ENCODE measurements around the gene DIPK1A. TPM values are rescaled to one million over a fixed set of nuclear protein-coding genes. Genes with fewer than 3 reads are reported as not detected.
"Not testable (repeated sequence)": the region's sequence is repeated elsewhere in the genome, so short reads cannot be mapped to it uniquely, and the experiment has no call there.

Gene DIPK1A
- total RNA-seq, 1 experiment from 2014 or later = 1.5 TPM

DNA sequence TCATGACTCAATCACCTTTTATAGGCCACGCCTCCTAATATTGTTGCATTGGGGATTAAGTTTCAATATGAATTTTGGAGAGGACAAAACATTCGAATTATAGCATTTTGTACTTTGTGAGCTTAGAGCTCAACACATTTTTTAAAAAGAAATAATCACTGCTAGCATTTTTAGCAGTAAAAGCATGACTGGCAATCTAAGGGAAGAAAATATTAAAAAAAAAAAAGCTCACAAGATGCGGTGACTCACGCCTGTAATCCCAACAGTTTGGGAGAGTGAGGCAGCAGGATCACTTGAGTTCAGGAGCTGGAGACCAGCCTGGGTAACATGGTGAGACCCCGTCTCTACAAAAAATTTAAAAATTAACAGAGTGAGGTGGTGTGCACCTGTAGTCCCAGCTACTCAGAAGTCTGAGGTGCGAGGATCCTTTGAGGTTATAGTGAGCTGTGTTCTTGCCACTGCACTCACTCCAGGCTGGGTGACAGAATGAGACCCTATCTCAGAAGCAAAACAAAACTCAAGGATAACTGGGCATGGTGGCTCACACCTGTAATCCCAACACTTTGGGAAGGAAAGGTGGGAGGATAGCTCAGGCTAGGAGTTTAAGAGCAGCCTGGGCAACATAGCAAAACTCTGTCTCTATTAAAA, 28.8 kb upstream of the DIPK1A start:
- H3K36me3 ChIP-seq = no peaks in the 10 kb centered on the region
- no peaks in the 10 kb centered on the region for H3K27me3 ChIP-seq
- H3K9me3 ChIP-seq = no peaks in the 10 kb centered on the region
- DNase-seq = peak; percentile 37
- no peak overlapping the region for H3K4me3 ChIP-seq

- DNase-seq = no peak
- no peaks in the 10 kb centered on the region for H3K27me3 ChIP-seq
- no peaks in the 10 kb centered on the region for H3K36me3 ChIP-seq
- no peak overlapping the region for H3K4me3 ChIP-seq
- H3K9me3 ChIP-seq = no peaks in the 10 kb centered on the region
Observed at GRCh38 chr1:92989253-92989652, 28.0 kb upstream of the DIPK1A start.

DNA sequence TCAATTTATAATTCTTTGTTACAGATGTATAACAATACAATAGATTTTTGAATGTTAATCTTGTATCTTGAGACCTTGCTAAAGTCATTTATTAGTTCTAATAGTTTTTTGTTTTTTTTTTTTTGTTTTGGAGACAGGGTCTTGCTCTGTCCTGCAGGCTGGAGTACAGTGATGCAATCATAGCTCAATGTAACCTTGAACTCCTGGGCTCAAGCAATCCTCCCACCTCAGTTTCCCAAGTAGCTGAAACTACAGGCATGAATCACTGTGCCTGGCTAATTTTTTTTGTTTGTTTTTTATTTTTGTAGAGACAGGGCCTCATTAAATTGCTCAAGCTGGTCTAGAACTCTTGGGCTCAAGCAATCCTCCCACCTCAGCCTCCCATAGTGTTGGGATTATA, 26.2 kb upstream of the DIPK1A start:
- no peaks in the 10 kb centered on the region for H3K27me3 ChIP-seq
- H3K9me3 ChIP-seq = peaks cover under 1% of the 10 kb centered on the region
- no peak overlapping the region for H3K4me3 ChIP-seq
- DNase-seq = no peak
- H3K36me3 ChIP-seq = no peaks in the 10 kb centered on the region

- H3K4me3 ChIP-seq = no peak overlapping the region
- H3K9me3 ChIP-seq = peaks cover 6% of the 10 kb centered on the region
- H3K27me3 ChIP-seq = no peaks in the 10 kb centered on the region
- DNase-seq = no peak
- H3K36me3 ChIP-seq = no peaks in the 10 kb centered on the region
Observed at GRCh38 chr1:92985101-92985500, 23.8 kb upstream of the DIPK1A start.

- Histone ChIP-seq H3K36me3 (no peaks in the 10 kb centered on the region), H3K4me3 (no peak overlapping the region), H3K27me3 (no peaks in the 10 kb centered on the region), H3K9me3 (peaks cover 6% of the 10 kb centered on the region)
- no peak for DNase-seq
Observed at GRCh38 chr1:92980732-92981647, 19.7 kb upstream of the DIPK1A start.

DNA sequence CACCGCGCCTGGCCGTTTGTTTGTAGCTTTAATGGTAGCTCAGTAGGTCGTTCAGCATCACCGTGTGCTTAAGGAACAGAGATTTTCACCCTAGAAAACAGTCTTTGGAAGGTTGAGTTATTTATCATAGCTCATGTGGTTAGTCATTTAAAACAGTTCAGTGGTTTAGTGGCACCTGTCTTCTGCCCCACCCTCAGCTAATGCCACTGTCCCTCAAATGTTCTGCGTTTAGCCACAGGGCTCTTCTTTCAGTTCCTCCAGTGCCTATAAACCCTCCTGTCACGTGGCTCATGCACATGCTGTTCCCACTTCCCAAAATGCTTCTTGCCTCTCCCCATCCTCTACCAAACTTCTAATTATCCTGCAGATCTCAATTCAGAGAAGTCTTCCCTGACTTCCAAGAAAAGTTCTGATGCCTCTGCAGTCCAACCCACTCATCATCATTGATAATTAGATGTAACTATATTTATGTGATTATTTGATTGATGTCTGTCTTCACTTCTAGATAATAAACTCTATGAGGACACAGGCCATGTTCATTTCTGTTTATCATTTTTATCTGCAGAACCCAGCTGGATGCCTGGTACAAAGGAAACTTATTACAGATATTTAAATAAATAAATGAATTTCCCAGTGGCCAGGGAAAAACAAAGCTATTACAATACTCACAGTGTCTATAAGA, 14.4 kb upstream of the DIPK1A start:
- Histone ChIP-seq H3K9me3 (no peaks in the 10 kb centered on the region), H3K36me3 (no peaks in the 10 kb centered on the region), H3K4me3 (no peak overlapping the region), H3K27me3 (no peaks in the 10 kb centered on the region)
- no peak for DNase-seq

DNA sequence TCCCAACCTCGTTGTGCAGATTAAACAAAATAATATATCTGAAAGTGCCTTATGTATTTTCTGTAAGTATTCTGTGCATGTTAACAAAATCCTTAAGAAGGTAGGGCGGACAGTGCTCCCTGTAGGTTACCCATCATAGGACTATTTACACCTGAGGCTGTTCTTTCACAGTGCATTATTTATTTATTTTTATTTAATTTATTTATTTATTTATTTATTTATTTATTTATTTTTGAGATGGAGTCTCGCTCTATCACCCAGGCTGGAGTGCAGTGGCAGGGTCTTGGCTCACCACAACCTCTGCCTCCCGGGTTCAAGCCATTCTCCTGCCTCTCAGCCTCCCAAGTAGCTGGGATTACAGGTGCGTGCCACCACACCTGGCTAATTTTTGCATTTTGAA, 12.8 kb upstream of the DIPK1A start:
- not testable (repeated sequence) for H3K36me3 ChIP-seq, DNase-seq, H3K4me3 ChIP-seq, H3K27me3 ChIP-seq, H3K9me3 ChIP-seq

GRCh38 chr1:92973203-92973897, 12.1 kb upstream of the DIPK1A start:
- H3K27me3 ChIP-seq = no peaks in the 10 kb centered on the region
- no peaks in the 10 kb centered on the region for H3K9me3 ChIP-seq
- DNase-seq = no peak
- H3K4me3 ChIP-seq = no peak overlapping the region
- no peaks in the 10 kb centered on the region for H3K36me3 ChIP-seq

DNA sequence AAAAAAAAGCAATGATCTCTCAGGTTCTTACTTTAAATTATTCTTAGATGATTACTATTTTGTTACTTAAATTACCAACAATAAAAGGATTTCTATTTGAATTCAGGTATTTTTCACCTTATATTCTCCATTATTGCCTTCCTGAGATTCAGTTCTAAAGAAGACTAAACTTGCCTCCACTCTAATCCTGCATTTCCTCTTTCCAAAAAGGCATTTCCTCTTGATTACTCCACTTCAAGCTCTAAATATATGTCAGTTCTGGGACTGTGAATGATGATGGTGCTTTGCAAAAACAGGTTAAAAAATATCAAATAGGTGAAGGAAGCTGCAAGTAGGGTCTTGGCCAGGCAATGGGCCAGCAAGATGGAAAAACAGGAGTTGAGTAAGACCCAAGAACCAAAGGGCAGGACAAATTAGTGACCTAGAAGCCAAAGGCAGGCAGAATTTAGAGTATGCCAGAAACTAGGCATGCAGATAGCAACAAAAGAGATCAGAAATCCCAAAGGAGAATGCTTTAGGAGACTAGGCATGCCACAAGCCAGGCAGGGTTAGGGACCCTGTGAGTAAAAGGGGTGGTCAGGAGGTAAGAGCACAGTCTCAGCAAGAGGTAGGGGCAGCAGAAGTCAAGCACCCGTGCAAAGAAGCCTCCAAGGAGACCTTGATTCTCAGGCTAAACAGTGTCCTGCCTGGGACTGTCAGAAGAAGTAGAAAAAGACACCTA, 11.3 kb upstream of the DIPK1A start:
- DNase-seq = no peak

GRCh38 chr1:92971932-92972331, 10.7 kb upstream of the DIPK1A start:
- not testable (repeated sequence) for H3K36me3 ChIP-seq, H3K9me3 ChIP-seq, H3K4me3 ChIP-seq, DNase-seq, H3K27me3 ChIP-seq

More for the DNA sequence above, 11.3 kb upstream of the DIPK1A start:
- no peaks in the 10 kb centered on the region for H3K27me3 ChIP-seq
- no peaks in the 10 kb centered on the region for H3K36me3 ChIP-seq
- H3K9me3 ChIP-seq = no peaks in the 10 kb centered on the region
- no peak overlapping the region for H3K4me3 ChIP-seq

- no peak for DNase-seq
- no peaks in the 10 kb centered on the region for H3K27me3 ChIP-seq
- H3K9me3 ChIP-seq = no peaks in the 10 kb centered on the region
- H3K36me3 ChIP-seq = no peaks in the 10 kb centered on the region
- no peak overlapping the region for H3K4me3 ChIP-seq
Observed at GRCh38 chr1:92970990-92971689, 9.9 kb upstream of the DIPK1A start.

- H3K27me3 ChIP-seq = no peaks in the 10 kb centered on the region
- H3K4me3 ChIP-seq = no peak overlapping the region
- H3K36me3 ChIP-seq = no peaks in the 10 kb centered on the region
- no peaks in the 10 kb centered on the region for H3K9me3 ChIP-seq
- no peak for DNase-seq
Observed at GRCh38 chr1:92969517-92969916, 8.3 kb upstream of the DIPK1A start.

GRCh38 chr1:92968138-92969032, 7.1 kb upstream of the DIPK1A start:
- Histone ChIP-seq H3K4me3 (no peak overlapping the region), H3K27me3 (no peaks in the 10 kb centered on the region), H3K36me3 (no peaks in the 10 kb centered on the region), H3K9me3 (no peaks in the 10 kb centered on the region)
- DNase-seq = no peak

DNA sequence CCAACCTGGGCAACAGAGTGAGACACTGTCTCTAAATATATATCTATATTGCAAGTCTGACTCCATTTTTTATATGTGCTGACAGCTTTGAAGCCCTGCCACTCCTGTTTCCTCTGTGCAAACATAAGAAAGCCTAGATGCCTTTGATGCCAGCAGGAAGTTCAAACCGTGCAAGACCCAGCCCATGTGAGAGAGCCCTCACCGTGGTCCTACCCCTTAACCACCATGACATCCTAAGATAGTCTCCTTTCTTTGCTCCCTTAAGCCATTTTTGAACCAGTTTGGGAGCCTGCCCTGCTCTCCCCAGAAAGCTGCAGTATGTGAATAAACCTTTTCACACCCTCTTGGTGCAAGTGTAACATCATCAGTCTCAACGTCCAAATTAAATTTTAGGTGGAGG, 3.7 kb upstream of the DIPK1A start:
- Histone ChIP-seq H3K4me3 (no peak overlapping the region), H3K36me3 (no peaks in the 10 kb centered on the region), H3K27me3 (no peaks in the 10 kb centered on the region), H3K9me3 (no peaks in the 10 kb centered on the region)
- no peak for DNase-seq

DNA sequence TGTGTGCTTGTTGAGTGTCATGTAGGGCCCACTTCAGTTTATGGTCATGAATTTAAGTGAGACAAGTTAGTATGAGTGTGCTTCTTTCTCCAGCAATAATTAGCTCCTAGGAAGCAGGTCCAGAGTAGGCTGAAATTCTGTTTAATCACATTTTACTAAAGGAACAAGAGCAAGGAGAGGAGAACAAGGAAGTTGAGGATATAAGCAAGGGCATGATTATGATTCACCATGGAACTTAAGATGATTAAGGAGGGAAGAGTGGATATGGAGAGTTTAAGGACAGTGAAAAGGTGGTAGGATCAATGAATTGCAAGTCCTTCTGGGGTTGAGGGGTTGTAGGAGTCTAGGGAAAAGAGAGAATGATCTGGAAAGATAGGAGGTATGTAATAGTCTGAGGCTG, 3.1 kb upstream of the DIPK1A start:
- no peak for DNase-seq
- H3K27me3 ChIP-seq = no peaks in the 10 kb centered on the region
- no peaks in the 10 kb centered on the region for H3K36me3 ChIP-seq
- H3K4me3 ChIP-seq = no peak overlapping the region
- H3K9me3 ChIP-seq = no peaks in the 10 kb centered on the region
